T47D (cell line): ENCODE results near the gene HACD4.
"Not testable (repeated sequence)": the region's sequence is repeated elsewhere in the genome, so short reads cannot be mapped to it uniquely, and the experiment has no call there.

Experiments used
- DNase-seq, 2 experiments: peaks; one replicate each; pipeline versions ENCODE4 v3.0.0 to v3.0.0-alpha.2; 2011 to 2012; ENCODE audit warnings: low read depth in 1 of 2, low spot score in 1 of 2
- JUND ChIP-seq: IDR thresholded peaks from 2 replicates; pipeline ENCODE4 v1.6.1; 2012; ENCODE audit warnings: low read depth
- in situ Hi-C: cut with HindIII; loops from 2 replicates; pipeline ENCODE4 v1.10.0; 2016; ENCODE audit warnings: low sequenced_read_pairs, low pct_unique_long_range_greater_than_20kb

HACD4 gene

GRCh38 chr9:20980832-20981455 is 50.5 kb downstream of the HACD4 start:
- TF ChIP-seq JUND = no peak
- in situ Hi-C loops = no loop called here
- DNase-seq = no peak

- no peak for TF ChIP-seq JUND
- DNase-seq = no peak
- in situ Hi-C loops = no loop called here
Observed at GRCh38 chr9:20978249-20978648, 53.2 kb downstream of the HACD4 start.

GRCh38 chr9:20974191-20974938 is 57.1 kb downstream of the HACD4 start:
- DNase-seq, in situ Hi-C loops: not testable (repeated sequence)

GRCh38 chr9:20973246-20973947 is 58.0 kb downstream of the HACD4 start:
- DNase-seq, in situ Hi-C loops: not testable (repeated sequence)

- TF ChIP-seq JUND = no peak
- DNase-seq = no peak
- in situ Hi-C loops = no loop called here
Observed at GRCh38 chr9:20972684-20973083, 58.8 kb downstream of the HACD4 start.

GRCh38 chr9:20962536-20963225 is 68.8 kb downstream of the HACD4 start:
- TF ChIP-seq JUND = no peak
- in situ Hi-C loops = no loop called here
- no peak for DNase-seq

- DNase-seq = no peak
- in situ Hi-C loops = no loop called here
- TF ChIP-seq JUND = no peak
Observed at GRCh38 chr9:20950707-20951106, 80.7 kb downstream of the HACD4 start.
